Measurements from ENCODE around the gene FZD10. TPM values are rescaled to one million over a fixed set of nuclear protein-coding genes. Genes with fewer than 3 reads are reported as not detected.

The FZD10 gene
- total and polyA plus RNA-seq, 2 of the 4 experiments (the other 2 are of a cell fraction) = not detected

GRCh38 chr12:130196827-130197226 is 34.6 kb downstream of the FZD10 start:
- H3K36me3 ChIP-seq (ENCODE audit: control insufficient read depth, insufficient read depth, low read length) = no peaks in the 10 kb centered on the region
- no peak overlapping the region for H3K27ac ChIP-seq (ENCODE audit: insufficient read depth, low read length)
- in situ Hi-C loops (cut with MboI; ENCODE audit: low sequenced_read_pairs) (no loop called here), intact Hi-C loops (cut with micrococcal nuclease) (no loop called here), dilution Hi-C loops (cut with HindIII; ENCODE audit: low sequenced_read_pairs, unreplicated experiment) (no loop called here)
- no peaks in the 10 kb centered on the region for H3K79me1 ChIP-seq (ENCODE audit: low read depth in 1 of 2, low read length in 2 of 2)
- ATAC-seq (ENCODE audit: low read depth) = no peak
- no peaks in the 10 kb centered on the region for H3K27me3 ChIP-seq (ENCODE audit: control insufficient read depth, insufficient read depth, low read length)
- WGBS, 2 experiments (ENCODE audit: extremely low coverage in 2 of 2, insufficient read length in 1 of 2) = 49% methylated on average over 7 of the region's 13 CpGs; no CpG with 5 or more reads in 1 of the 2 experiments
- no peak overlapping the region for H2BK20ac ChIP-seq (ENCODE audit: low read depth, low read length)
- H3K4me2 ChIP-seq (ENCODE audit: low read depth, low read length) = no peak overlapping the region
- no TSS peak for BruUV-seq (replicated peaks)
- no peak overlapping the region for H3K14ac ChIP-seq (replicated peaks; ENCODE audit: low read depth, low read length)
- H3K56ac ChIP-seq (ENCODE audit: extremely low read depth, insufficient read depth, low read length) = no peak overlapping the region
- H3K9ac ChIP-seq (ENCODE audit: low read depth, low read length) = no peak overlapping the region
- no peak overlapping the region for H2BK15ac ChIP-seq (ENCODE audit: low read depth, low read length)
- H2AK5ac ChIP-seq (ENCODE audit: low read depth, low read length) = no peak overlapping the region
- POLR2A ChIA-PET (ENCODE audit: unreplicated experiment) = no interaction called here
- H2BK120ac ChIP-seq (ENCODE audit: low read depth, low read length) = no peak overlapping the region
- no peaks in the 10 kb centered on the region for H3K9me1 ChIP-seq (ENCODE audit: insufficient read depth, low read length)
- H3K4ac ChIP-seq (ENCODE audit: low read depth, low read length) = no peak overlapping the region
- no peaks in the 10 kb centered on the region for H3K4me1 ChIP-seq (ENCODE audit: control insufficient read depth, insufficient read depth, low read length)
- H2BK5ac ChIP-seq (ENCODE audit: low read depth, low read length, poor library complexity, severe bottlenecking) = no peak overlapping the region
- no peak overlapping the region for H2AK9ac ChIP-seq (replicated peaks; ENCODE audit: low read depth, low read length, poor library complexity)
- no peak for DNase-seq
- no peak overlapping the region for H4K5ac ChIP-seq (ENCODE audit: low read depth, low read length)
- CTCF ChIA-PET = no interaction called here
- H4K91ac ChIP-seq (ENCODE audit: insufficient read depth, low read depth, low read length) = no peak overlapping the region
- no peak overlapping the region for H2AFZ ChIP-seq (replicated peaks; ENCODE audit: low read length, poor library complexity)
- H4K8ac ChIP-seq (ENCODE audit: low read depth in 2 of 2, low read length in 2 of 2) = no peak overlapping the region
- no peak overlapping the region for H3K4me3 ChIP-seq (ENCODE audit: insufficient read depth, low read depth, low read length)
- no peak for TF ChIP-seq MAFK (IDR thresholded peaks at IDR 0.05; ENCODE audit: low read depth, low read length)
- no peak for TF ChIP-seq RFX5 (IDR thresholded peaks at IDR 0.05; ENCODE audit: low read depth, low read length)
- no peak for TF ChIP-seq RCOR1 (IDR thresholded peaks at IDR 0.05; ENCODE audit: insufficient replicate concordance, low read length)
- no peak for TF ChIP-seq USF2 (IDR thresholded peaks at IDR 0.05; ENCODE audit: low read depth, low read length)
- H4K20me1 ChIP-seq (ENCODE audit: insufficient read depth, low read length) = no peaks in the 10 kb centered on the region
- no peak overlapping the region for H3K23ac ChIP-seq (ENCODE audit: low read depth, low read length)
- peaks cover 45% of the 10 kb centered on the region for H3K9me3 ChIP-seq (ENCODE audit: control insufficient read depth, insufficient read depth, low read length)
- no peak overlapping the region for H3K18ac ChIP-seq (ENCODE audit: low read depth, low read length)

Data from IMR-90 (cell line).